ENCODE results near the gene ASF1B.

Gene ASF1B

GRCh38 chr19:14160017-14160703 lies 23.8 kb upstream of the ASF1B start:
- no peak overlapping the region for H3K4me3 ChIP-seq (ENCODE audit: low read depth, low read length)
- no peak for TF ChIP-seq CTCF (IDR thresholded peaks at IDR 0.05; ENCODE audit: control insufficient read depth, extremely low read depth, insufficient read depth)
- DNase-seq (ENCODE audit: low read depth) = no peak

GRCh38 chr19:14159059-14159458 lies 22.7 kb upstream of the ASF1B start:
- DNase-seq (ENCODE audit: low read depth) = no peak
- no peak for TF ChIP-seq CTCF (IDR thresholded peaks at IDR 0.05; ENCODE audit: control insufficient read depth, extremely low read depth, insufficient read depth)
- no peak overlapping the region for H3K4me3 ChIP-seq (ENCODE audit: low read depth, low read length)

GRCh38 chr19:14158276-14159023 lies 22.1 kb upstream of the ASF1B start:
- no peak for DNase-seq (ENCODE audit: low read depth)
- no peak overlapping the region for H3K4me3 ChIP-seq (ENCODE audit: low read depth, low read length)
- no peak for TF ChIP-seq CTCF (IDR thresholded peaks at IDR 0.05; ENCODE audit: control insufficient read depth, extremely low read depth, insufficient read depth)

GRCh38 chr19:14156971-14157717 lies 20.8 kb upstream of the ASF1B start:
- TF ChIP-seq CTCF (IDR thresholded peaks at IDR 0.05; ENCODE audit: control insufficient read depth, extremely low read depth, insufficient read depth) = no peak
- no peak overlapping the region for H3K4me3 ChIP-seq (ENCODE audit: low read depth, low read length)
- no peak for DNase-seq (ENCODE audit: low read depth)

- DNase-seq (ENCODE audit: low read depth) = no peak
- TF ChIP-seq CTCF (IDR thresholded peaks at IDR 0.05; ENCODE audit: control insufficient read depth, extremely low read depth, insufficient read depth) = no peak
- H3K4me3 ChIP-seq (ENCODE audit: low read depth, low read length) = no peak overlapping the region
Measured at GRCh38 chr19:14156122-14156521, 19.7 kb upstream of the ASF1B start.

- DNase-seq (ENCODE audit: low read depth) = no peak
- no peak for TF ChIP-seq CTCF (IDR thresholded peaks at IDR 0.05; ENCODE audit: control insufficient read depth, extremely low read depth, insufficient read depth)
- H3K4me3 ChIP-seq (ENCODE audit: low read depth, low read length) = no peak overlapping the region
Measured at GRCh38 chr19:14155371-14155770, 19.0 kb upstream of the ASF1B start.

Measured in LNCaP clone FGC (cell line).